Esophagus squamous epithelium (tissue), 5 donors: ENCODE measurements around the gene NAA30. TPM values are rescaled to one million over a fixed set of nuclear protein-coding genes. Genes with fewer than 3 reads are reported as not detected.
"Not testable (repeated sequence)": the region's sequence is repeated elsewhere in the genome, so short reads cannot be mapped to it uniquely, and the experiment has no call there.

ENCODE experiments used
- DNase-seq: peaks from one replicate; lab custom pipeline; 2025; lab: John Stamatoyannopoulos, UW
- H3K27ac ChIP-seq, 4 donors: fragments of 200-600 bp; sonication (generic); one replicate each; pipeline ENCODE4 v1.5.1; 2016 to 2019; ENCODE audit warnings: mild to moderate bottlenecking in 1 of 4
- H3K27me3 ChIP-seq, 4 donors: fragments of 200-600 bp; sonication (generic); 1 replicate in 3 of 4; 2 replicates in 1 of 4; pipeline versions ENCODE4 v1.5.1 to v1.6.0; 2017 to 2021; ENCODE audit warnings: antibody characterized with exemption in 1 of 4
- H3K36me3 ChIP-seq, 3 donors: fragments of 200-600 bp; sonication (generic); one replicate each; pipeline ENCODE4 v1.5.1; 2016 to 2019
- H3K4me1 ChIP-seq, 3 donors: fragments of 200-600 bp; sonication (generic); one replicate each; pipeline ENCODE4 v1.5.1; 2017 to 2019
- H3K4me3 ChIP-seq, 4 donors: fragments of 200-600 bp; sonication (generic); 1 replicate in 3 of 4; 2 replicates in 1 of 4; pipeline ENCODE4 v1.5.1; 2016 to 2019; ENCODE audit warnings: mild to moderate bottlenecking in 2 of 4, moderate library complexity in 1 of 4
- H3K9me3 ChIP-seq, 3 donors: fragments of 200-600 bp; sonication (generic); one replicate each; pipeline ENCODE4 v1.5.1; 2016 to 2019
- CTCF ChIP-seq, 6 experiments: fragments of 450-650 bp in 4 of 6; fragments of 200-600 bp in 2 of 6; sonication (generic) in 2 of 6; IDR thresholded peaks; one replicate each; pipeline ENCODE4 v1.5.1; 2016 to 2019; ENCODE audit warnings: antibody characterized with exemption in 6 of 6, mild to moderate bottlenecking in 4 of 6, moderate library complexity in 4 of 6
- POLR2A ChIP-seq, 4 donors: fragments of 450-650 bp; IDR thresholded peaks; one replicate each; pipeline ENCODE4 v1.6.1; 2017; ENCODE audit warnings: antibody characterized with exemption in 4 of 4, mild to moderate bottlenecking in 4 of 4, moderate library complexity in 3 of 4
- WGBS, 2 donors: methylation state at CpG; one replicate each; pipeline ENCODE4 v1.1.5; 2018; 5-methylcytosine and 5-hydroxymethylcytosine counted together
- intact Hi-C: fragments of 100-400 bp; cut with DNase I; formaldehyde crosslinking; loops from one replicate; pipeline ENCODE4 v1.15.0; 2022
- total RNA-seq, 4 donors: library from RNA; depleted of rRNA; stranded (reverse); fragments of >200 nt; gene quantifications; one replicate each; pipeline ENCODE4 v1.1.0, GENCODE V29; 2016
- donor health status: DM: yes; HTN: yes; CAD: no.

The NAA30 gene
- total RNA-seq, 4 donors from 2014 or later = 7.8 to 13.9 (median 12.8) TPM

GRCh38 chr14:57355081-57355800 lies 35.1 kb upstream of the NAA30 start:
- H3K4me1 ChIP-seq = no peaks in the 10 kb centered on the region
- no peak overlapping the region for H3K27ac ChIP-seq
- intact Hi-C loops = no loop called here
- TF ChIP-seq CTCF (IDR thresholded peaks at IDR 0.05) = no peak
- no peak for TF ChIP-seq POLR2A (IDR thresholded peaks at IDR 0.05)
- H3K4me3 ChIP-seq = no peak overlapping the region
- 51 to 58% methylated on average over 3 of the region's 3 CpGs for WGBS, 2 donors
- no peaks in the 10 kb centered on the region for H3K36me3 ChIP-seq
- no peak for DNase-seq
- peaks cover 0 to 21% (median 0%) of the 10 kb centered on the region in 4 donors for H3K27me3 ChIP-seq
- H3K9me3 ChIP-seq = no peaks in the 10 kb centered on the region

GRCh38 chr14:57362361-57362760 lies 28.0 kb upstream of the NAA30 start:
- Histone ChIP-seq H3K9me3 (no peaks in the 10 kb centered on the region), H3K27ac (no peak overlapping the region), H3K4me1 (no peaks in the 10 kb centered on the region), H3K27me3 (peaks cover 0 to 21% (median 0%) of the 10 kb centered on the region in 4 donors), H3K36me3 (no peaks in the 10 kb centered on the region), H3K4me3 (no peak overlapping the region)
- TF ChIP-seq POLR2A (IDR thresholded peaks at IDR 0.05) (no peak), CTCF (IDR thresholded peaks at IDR 0.05) (no peak)
- intact Hi-C loops = no loop called here
- DNase-seq = no peak

- no peak overlapping the region for H3K27ac ChIP-seq
- H3K27me3 ChIP-seq = peaks cover 0 to 11% (median 0%) of the 10 kb centered on the region in 4 donors
- no peaks in the 10 kb centered on the region for H3K36me3 ChIP-seq
- 65 to 78% methylated on average over 9 to 10 of the region's 19 CpGs for WGBS, 2 donors
- TF ChIP-seq POLR2A (IDR thresholded peaks at IDR 0.05) = no peak
- TF ChIP-seq CTCF (IDR thresholded peaks at IDR 0.05) = no peak
- no peaks in the 10 kb centered on the region for H3K9me3 ChIP-seq
- H3K4me1 ChIP-seq = no peaks in the 10 kb centered on the region
- DNase-seq = no peak
- no peak overlapping the region for H3K4me3 ChIP-seq
- intact Hi-C loops = no loop called here
Observed at GRCh38 chr14:57364659-57365450, 25.5 kb upstream of the NAA30 start.

GRCh38 chr14:57370187-57370586 lies 20.2 kb upstream of the NAA30 start:
- DNase-seq, H3K4me3 ChIP-seq, H3K27ac ChIP-seq, H3K9me3 ChIP-seq, H3K36me3 ChIP-seq, intact Hi-C loops, H3K4me1 ChIP-seq: not testable (repeated sequence)
- peaks cover 0 to 11% (median 0%) of the 10 kb centered on the region in 4 donors for H3K27me3 ChIP-seq
- 85 to 93% methylated on average over 5 of the region's 5 CpGs for WGBS, 2 donors

- Histone ChIP-seq H3K27ac (no peak overlapping the region), H3K4me3 (no peak overlapping the region), H3K4me1 (no peaks in the 10 kb centered on the region), H3K36me3 (no peaks in the 10 kb centered on the region), H3K27me3 (peaks cover 0 to 3% (median 0%) of the 10 kb centered on the region in 4 donors), H3K9me3 (no peaks in the 10 kb centered on the region)
- 16 to 23% methylated on average over 3 of the region's 3 CpGs for WGBS, 2 donors
- no peak for TF ChIP-seq CTCF (IDR thresholded peaks at IDR 0.05)
- no peak for TF ChIP-seq POLR2A (IDR thresholded peaks at IDR 0.05)
- no peak for DNase-seq
- intact Hi-C loops = no loop called here
Observed at GRCh38 chr14:57371013-57371412, 19.4 kb upstream of the NAA30 start.
